Lung (tissue), 12 donors: ENCODE data around the gene BASP1. TPM values are rescaled to one million over a fixed set of nuclear protein-coding genes. Genes with fewer than 3 reads are reported as not detected.

Experiments used
- ATAC-seq: fragments of 200-7000 bp; cut with Tn5 transposase; one replicate; pipeline ENCODE4 v1.9.1; 2020; ENCODE audit warnings: moderate number of reproducible peaks; ENCODE audit not compliant: insufficient read depth, low FRiP score
- DNase-seq, 3 donors: peaks; one replicate each; pipeline ENCODE4 v3.0.0-alpha.2; 2013 to 2017
- H3K27ac ChIP-seq, 2 donors: one replicate each; pipeline ENCODE4 v1.5.1; 2013; ENCODE audit warnings: mild to moderate bottlenecking in 2 of 2, moderate library complexity in 2 of 2, control low read depth in 1 of 2, inconsistent platforms in 1 of 2, low read depth in 1 of 2, low read length in 1 of 2
- H3K27me3 ChIP-seq, 3 donors: one replicate each; pipeline ENCODE4 v1.5.1; 2013; ENCODE audit warnings: low read length in 2 of 3; ENCODE audit not compliant: control insufficient read depth in 3 of 3, insufficient read depth in 3 of 3
- H3K36me3 ChIP-seq, 4 donors: one replicate each; pipeline ENCODE4 v1.5.1; 2013; ENCODE audit warnings: low read length in 4 of 4, mild to moderate bottlenecking in 1 of 4, moderate library complexity in 1 of 4; ENCODE audit not compliant: control insufficient read depth in 4 of 4, insufficient read depth in 4 of 4
- H3K4me1 ChIP-seq, 5 donors: one replicate each; pipeline ENCODE4 v1.5.1; 2013; ENCODE audit warnings: low read length in 5 of 5, mild to moderate bottlenecking in 2 of 5, moderate library complexity in 1 of 5; ENCODE audit not compliant: control insufficient read depth in 5 of 5, insufficient read depth in 5 of 5
- H3K4me3 ChIP-seq: one replicate; pipeline ENCODE4 v1.5.1; 2013; ENCODE audit warnings: mild to moderate bottlenecking, control low read depth, moderate library complexity
- H3K9ac ChIP-seq, 2 donors: one replicate each; pipeline ENCODE4 v1.5.1; 2013; ENCODE audit warnings: low read length in 2 of 2, control low read depth in 1 of 2; ENCODE audit not compliant: insufficient read depth in 1 of 2
- H3K9me3 ChIP-seq, 4 donors: one replicate each; pipeline ENCODE4 v1.5.1; 2013; ENCODE audit warnings: low read length in 3 of 4, mild to moderate bottlenecking in 1 of 4, moderate library complexity in 1 of 4; ENCODE audit not compliant: control insufficient read depth in 4 of 4, insufficient read depth in 3 of 4
- CTCF ChIP-seq: IDR thresholded peaks from 2 replicates; pipeline ENCODE4 v1.5.1; 2012; ENCODE audit warnings: mild to moderate bottlenecking; ENCODE audit errors: control extremely low read depth, extremely low read depth
- WGBS, 2 donors: extraction: QIAGEN DNeasy Blood & Tissue Kit; methylation state at CpG; one replicate each; pipeline ENCODE4 v1.1.7; 2013; 5-methylcytosine and 5-hydroxymethylcytosine counted together
- polyA plus RNA-seq, 2 donors: library from polyadenylated mRNA; stranded (reverse); fragments of 200-250 nt; gene quantifications; one replicate each; pipeline ENCODE4 v1.2.1, GENCODE V29; 2013
- total RNA-seq, 2 donors: library from RNA; depleted of rRNA in 1 of 2; stranded (reverse); fragments of >200 nt in 1 of 2; gene quantifications; one replicate each; pipeline ENCODE4 v1.2.1, GENCODE V29; 2014 to 2021
- donor health status: control.
- donor health status: control.
- donor health status: Bipolar disorder and iron deficiency.
- donor health status: healthy.
- donor health status: DM: yes; HTN: yes; CAD: no.

The BASP1 gene
- total and polyA plus RNA-seq, 4 donors: 12.7 to 118 (median 33.2) TPM

GRCh38 chr5:17302106-17302505, 84.7 kb downstream of the BASP1 start:
- TF ChIP-seq CTCF: no peak
- Histone ChIP-seq H3K9me3 (no peaks in the 10 kb centered on the region), H3K4me3 (no peak overlapping the region), H3K27ac (no peak overlapping the region), H3K4me1 (peaks cover 0 to 6% (median 0%) of the 10 kb centered on the region in 5 donors), H3K36me3 (no peaks in the 10 kb centered on the region), H3K9ac (no peak overlapping the region), H3K27me3 (no peaks in the 10 kb centered on the region)
- DNase-seq: no peak
- no peak for ATAC-seq
- 92 to 93% methylated on average over 3 of the region's 3 CpGs for WGBS, 2 donors

GRCh38 chr5:17302604-17303003, 85.2 kb downstream of the BASP1 start:
- Histone ChIP-seq H3K27me3 (no peaks in the 10 kb centered on the region), H3K9ac (no peak overlapping the region), H3K27ac (no peak overlapping the region), H3K9me3 (no peaks in the 10 kb centered on the region), H3K4me1 (peaks cover 0 to 6% (median 0%) of the 10 kb centered on the region in 5 donors), H3K36me3 (no peaks in the 10 kb centered on the region), H3K4me3 (no peak overlapping the region)
- WGBS, 2 donors: 32 to 59% methylated on average over 4 of the region's 4 CpGs
- DNase-seq: no peak
- ATAC-seq: no peak
- no peak for TF ChIP-seq CTCF

- ATAC-seq: no peak
Measured at GRCh38 chr5:17304282-17304681, 86.9 kb downstream of the BASP1 start.

More at GRCh38 chr5:17304282-17304681, 86.9 kb downstream of the BASP1 start:
- peaks cover 0 to 6% (median 0%) of the 10 kb centered on the region in 5 donors for H3K4me1 ChIP-seq
- no peak overlapping the region for H3K9ac ChIP-seq
- H3K27me3 ChIP-seq: no peaks in the 10 kb centered on the region
- H3K27ac ChIP-seq: no peak overlapping the region
- no peaks in the 10 kb centered on the region for H3K36me3 ChIP-seq
- DNase-seq: no peak
- H3K4me3 ChIP-seq: no peak overlapping the region
- 37 to 64% methylated on average over 4 of the region's 4 CpGs for WGBS, 2 donors
- no peaks in the 10 kb centered on the region for H3K9me3 ChIP-seq
- no peak for TF ChIP-seq CTCF
